ENCODE data around the gene ITPR2. TPM values are rescaled to one million over a fixed set of nuclear protein-coding genes. Genes with fewer than 3 reads are reported as not detected.
"Not testable (repeated sequence)": the region's sequence is repeated elsewhere in the genome, so short reads cannot be mapped to it uniquely, and the experiment has no call there.

Gene ITPR2
- polyA plus RNA-seq, 1 donor, result 16.5 TPM

DNA sequence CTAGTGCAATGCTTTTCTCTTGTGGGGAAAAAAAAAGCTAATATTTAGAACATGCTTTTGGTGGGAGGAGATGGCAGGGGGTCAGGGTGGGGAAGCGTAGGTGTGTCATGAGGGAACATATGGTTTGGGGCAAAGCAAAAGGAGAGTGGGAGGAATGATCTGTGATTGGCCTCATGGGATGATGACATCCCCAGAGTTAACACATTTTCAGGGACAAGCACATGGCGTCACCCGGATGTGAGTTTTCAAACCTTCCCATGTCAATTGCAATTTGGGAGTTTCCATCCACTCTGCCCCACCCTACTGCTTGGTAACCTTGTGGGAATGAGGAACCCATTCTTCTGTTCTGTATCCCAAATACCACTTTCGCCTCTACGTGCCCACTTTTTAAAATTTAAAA lies 473.4 kb downstream of the ITPR2 start:
- no peak for DNase-seq

GRCh38 chr12:26358651-26359050 lies 474.3 kb downstream of the ITPR2 start:
- DNase-seq, result no peak

GRCh38 chr12:26347300-26347699 lies 485.7 kb downstream of the ITPR2 start:
- DNase-seq, result no peak

- no peak for DNase-seq
These were observed 486.3 kb downstream of the ITPR2 start for GRCh38 chr12:26346736-26347135.

DNA sequence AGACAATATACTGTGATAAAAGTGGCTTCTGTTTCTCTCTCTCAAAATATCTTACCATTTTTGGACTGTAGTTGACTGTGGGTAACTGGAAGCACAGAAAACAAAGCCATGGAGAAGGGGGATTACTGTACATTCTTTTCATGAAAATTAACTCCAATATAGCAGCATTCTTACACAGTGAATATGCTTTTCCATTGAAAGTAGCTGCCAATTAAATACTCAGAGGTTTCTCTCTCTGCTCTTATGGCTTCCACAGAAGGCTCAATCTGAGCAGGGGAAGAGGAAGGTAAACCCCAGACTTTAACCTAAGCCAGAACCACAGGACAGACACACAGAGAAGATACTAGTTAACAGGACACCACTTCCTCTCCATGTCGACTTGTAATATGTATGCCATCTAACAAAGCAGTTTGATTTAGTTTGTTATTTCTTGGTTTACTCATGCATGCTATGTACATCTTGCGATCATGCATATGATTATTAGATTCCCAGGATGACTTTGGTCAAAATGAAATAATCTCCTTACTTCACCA lies 487.5 kb downstream of the ITPR2 start:
- DNase-seq, result no peak

- no peak for DNase-seq
These were observed 491.5 kb downstream of the ITPR2 start for GRCh38 chr12:26341491-26341890.

- no peak for DNase-seq
These were observed 492.3 kb downstream of the ITPR2 start for GRCh38 chr12:26340649-26341048.

GRCh38 chr12:26339976-26340375 lies 493.0 kb downstream of the ITPR2 start:
- no peak for DNase-seq

DNA sequence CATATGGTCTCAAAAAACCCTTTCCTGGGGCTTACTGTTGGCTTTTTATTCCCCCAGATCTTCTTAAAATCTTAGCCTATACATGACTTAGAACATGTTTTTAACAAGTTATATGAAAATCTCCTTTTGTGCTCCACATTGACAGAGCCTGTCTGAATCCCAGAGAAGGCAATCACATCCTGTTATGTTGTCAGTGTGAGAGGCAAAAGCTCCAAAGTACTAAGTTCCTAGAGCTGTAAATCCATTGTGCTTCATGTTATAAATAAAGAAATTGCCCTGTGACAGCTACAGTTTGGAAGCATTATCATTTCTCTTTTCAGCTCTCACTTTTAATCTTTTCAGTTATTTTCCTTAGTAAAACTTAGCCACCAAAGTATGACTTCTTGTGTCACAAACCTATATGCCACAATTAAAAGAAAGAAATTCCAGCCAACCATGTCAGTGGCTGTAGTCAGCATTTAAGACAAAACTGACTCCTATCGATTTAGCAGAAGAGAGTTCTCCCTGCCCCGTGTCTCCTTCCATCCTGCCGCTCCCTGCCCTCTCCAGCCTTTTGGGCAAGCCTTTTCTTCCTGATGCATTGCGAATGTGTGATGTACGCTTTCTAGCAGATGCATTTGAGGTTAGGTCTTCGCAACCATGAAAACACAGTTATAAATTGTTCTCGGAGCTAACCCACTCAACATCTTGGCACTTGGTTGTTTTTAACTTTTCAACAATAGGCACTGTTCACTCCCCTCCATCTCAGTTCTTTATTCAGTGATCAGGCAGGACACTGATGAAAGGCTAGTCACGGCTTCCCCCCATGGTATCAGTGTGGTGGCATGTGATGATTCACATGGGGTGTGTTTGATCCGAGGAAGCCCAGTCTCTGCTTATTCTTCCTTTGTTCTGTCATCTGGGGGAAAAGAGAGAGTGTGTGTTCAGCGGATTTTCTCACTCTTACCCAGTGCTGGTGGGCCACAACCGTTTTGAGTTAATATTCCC lies 494.1 kb downstream of the ITPR2 start:
- DNase-seq, result no peak

- no peak for DNase-seq
These were observed 497.3 kb downstream of the ITPR2 start for GRCh38 chr12:26335651-26336050.

GRCh38 chr12:26334621-26335124 lies 498.3 kb downstream of the ITPR2 start:
- DNase-seq, result no peak

- DNase-seq, result no peak
These were observed 501.0 kb downstream of the ITPR2 start for GRCh38 chr12:26331960-26332359.

DNA sequence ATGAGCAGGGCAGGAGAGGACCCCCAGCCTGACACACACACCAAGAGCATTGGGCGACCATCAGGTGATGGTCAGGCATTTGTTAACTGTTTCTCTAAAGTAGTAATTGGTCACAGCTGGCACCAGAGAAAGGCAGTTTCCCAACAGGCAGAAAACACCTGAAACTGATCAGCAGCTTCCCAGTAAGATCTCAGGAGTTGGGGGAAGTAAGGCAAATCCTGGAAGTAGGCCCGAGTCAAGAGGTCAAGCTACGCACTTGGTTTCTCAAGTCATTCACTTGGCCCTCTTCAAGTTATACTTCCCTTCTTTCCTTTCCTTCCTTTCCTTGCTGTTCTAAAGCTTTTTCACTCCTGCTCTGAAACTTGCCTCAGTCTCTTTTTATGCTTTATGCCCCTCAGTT lies 501.9 kb downstream of the ITPR2 start:
- DNase-seq, result no peak

DNA sequence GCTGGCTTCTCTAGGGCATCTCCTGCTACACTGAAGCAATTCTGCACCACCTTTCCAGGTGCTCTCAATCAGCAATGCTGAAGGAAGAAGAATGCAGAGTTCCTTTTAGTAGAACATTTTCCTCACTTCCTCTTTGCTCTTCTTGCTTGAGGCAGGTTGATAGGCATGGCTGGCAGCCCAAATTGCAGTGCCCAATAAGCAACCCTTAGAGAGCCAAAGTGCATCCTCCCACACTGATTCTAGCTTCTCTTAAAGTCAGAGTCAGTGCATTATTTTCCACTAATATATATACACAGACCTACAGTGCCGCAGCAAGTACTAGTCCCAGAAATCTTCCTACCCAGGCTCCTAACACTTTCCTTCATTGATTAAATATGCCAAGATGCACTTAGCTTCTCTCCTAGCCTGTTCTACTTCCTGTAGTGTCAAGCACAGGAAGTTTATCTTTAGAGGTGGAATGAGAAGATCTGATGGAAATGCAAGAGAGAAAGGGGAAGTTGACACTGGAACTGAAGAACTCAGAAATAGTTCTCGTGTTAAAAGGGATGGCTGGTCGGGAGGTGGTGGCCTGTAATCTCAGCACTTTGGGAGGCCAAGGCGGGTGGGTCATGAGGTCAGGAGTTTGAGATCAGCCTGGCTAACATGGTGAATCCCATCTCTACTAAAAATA lies 504.9 kb downstream of the ITPR2 start:
- DNase-seq, result no peak

GRCh38 chr12:26323673-26324072 lies 509.3 kb downstream of the ITPR2 start:
- DNase-seq, result no peak

- DNase-seq, result no peak
These were observed 513.5 kb downstream of the ITPR2 start for GRCh38 chr12:26319511-26319910.

GRCh38 chr12:26318661-26319068 lies 514.3 kb downstream of the ITPR2 start:
- no peak for DNase-seq

DNA sequence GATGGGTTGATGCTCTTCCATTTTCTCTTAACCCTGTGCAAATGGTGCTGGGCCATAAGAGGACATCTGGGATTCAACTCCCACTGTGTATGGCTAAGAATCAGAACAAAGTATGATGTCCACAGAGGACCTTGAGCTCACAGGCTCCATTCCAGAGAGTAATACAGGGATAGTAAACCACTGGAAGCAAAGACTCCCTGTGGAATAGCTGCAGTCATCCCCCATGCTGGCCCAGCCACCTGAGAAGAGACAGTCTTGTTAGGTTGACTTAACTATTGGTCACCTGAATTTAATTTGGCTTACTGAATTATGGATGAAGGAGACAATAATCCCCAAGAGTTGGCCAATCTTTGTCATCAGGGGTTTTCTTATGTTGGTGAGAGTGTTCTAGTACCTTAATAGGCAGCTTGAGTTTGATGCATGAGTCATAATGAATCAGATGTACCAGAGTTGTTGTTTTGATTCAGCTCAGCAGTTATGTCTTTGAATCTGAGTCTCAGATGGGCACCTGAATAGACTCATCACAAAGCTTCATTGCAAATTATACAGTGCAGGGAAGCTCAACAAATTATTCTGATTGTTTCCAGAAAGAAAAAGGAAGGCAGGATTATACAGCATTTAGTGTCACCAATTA lies 514.9 kb downstream of the ITPR2 start:
- no peak for DNase-seq

GRCh38 chr12:26314103-26314502 lies 518.9 kb downstream of the ITPR2 start:
- not testable (repeated sequence) for DNase-seq

DNA sequence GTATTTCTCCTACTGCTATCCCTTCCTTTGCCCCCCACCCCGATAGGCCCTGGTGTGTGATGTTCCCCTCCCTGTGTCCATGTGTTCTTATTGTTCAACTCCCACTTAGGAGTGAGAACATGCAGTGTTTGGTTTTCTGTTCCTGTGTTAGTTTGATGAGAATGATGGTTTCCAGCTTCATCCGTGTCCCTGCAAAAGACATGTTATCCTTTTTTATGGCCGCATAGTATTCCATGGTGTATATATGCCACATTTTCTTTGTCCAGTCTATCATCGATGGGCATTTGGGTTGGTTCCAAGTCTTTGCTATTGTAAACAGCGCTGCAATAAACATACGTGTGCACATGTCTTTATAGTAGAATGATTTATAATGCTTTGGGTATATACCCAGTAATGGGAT lies 522.5 kb downstream of the ITPR2 start:
- DNase-seq, result not testable (repeated sequence)

GRCh38 chr12:26309634-26310033 lies 523.4 kb downstream of the ITPR2 start:
- no peak for DNase-seq

GRCh38 chr12:26304273-26304672 lies 528.7 kb downstream of the ITPR2 start:
- no peak for DNase-seq
